Measurements from ENCODE around the gene PIP4P1. TPM values are rescaled to one million over a fixed set of nuclear protein-coding genes. Genes with fewer than 3 reads are reported as not detected.

The PIP4P1 gene
- total RNA-seq, 2 experiments from 2014 or later = 21.0 to 27.3 TPM

GRCh38 chr14:20428010-20428365 is 33.2 kb downstream of the PIP4P1 start:
- Mint-ChIP-seq H3K9me3 (no peaks in the 10 kb centered on the region), H3K27ac (peak overlapping the region; percentile 91), H3K27me3 (no peaks in the 10 kb centered on the region), H3K4me1 (ENCODE audit: low read depth) (peaks cover 42% of the 10 kb centered on the region), H3K36me3 (ENCODE audit: low read depth) (no peaks in the 10 kb centered on the region), H3K4me3 (peak overlapping the region; percentile 63)
- ATAC-seq = peak; percentile 36
- ChIA-PET POLR2A (interaction anchor here (1.0 to 3.0 kb wide), 7 partner anchors 14 to 182 kb away, joined by 3 to 23 read pairs (median 7); partner anchors contain the start of genes APEX1, OSGEP, PARP2 and TEP1), CTCF (interaction anchor here (0.6 to 1.0 kb wide), 2 partner anchors 12 to 101 kb away, joined by 3 to 4 read pairs; no protein-coding TSS in a partner anchor)
- DNase-seq = no peak
- intact Hi-C loops (cut with micrococcal nuclease) = no loop called here
- TF ChIP-seq, protein P1, sequence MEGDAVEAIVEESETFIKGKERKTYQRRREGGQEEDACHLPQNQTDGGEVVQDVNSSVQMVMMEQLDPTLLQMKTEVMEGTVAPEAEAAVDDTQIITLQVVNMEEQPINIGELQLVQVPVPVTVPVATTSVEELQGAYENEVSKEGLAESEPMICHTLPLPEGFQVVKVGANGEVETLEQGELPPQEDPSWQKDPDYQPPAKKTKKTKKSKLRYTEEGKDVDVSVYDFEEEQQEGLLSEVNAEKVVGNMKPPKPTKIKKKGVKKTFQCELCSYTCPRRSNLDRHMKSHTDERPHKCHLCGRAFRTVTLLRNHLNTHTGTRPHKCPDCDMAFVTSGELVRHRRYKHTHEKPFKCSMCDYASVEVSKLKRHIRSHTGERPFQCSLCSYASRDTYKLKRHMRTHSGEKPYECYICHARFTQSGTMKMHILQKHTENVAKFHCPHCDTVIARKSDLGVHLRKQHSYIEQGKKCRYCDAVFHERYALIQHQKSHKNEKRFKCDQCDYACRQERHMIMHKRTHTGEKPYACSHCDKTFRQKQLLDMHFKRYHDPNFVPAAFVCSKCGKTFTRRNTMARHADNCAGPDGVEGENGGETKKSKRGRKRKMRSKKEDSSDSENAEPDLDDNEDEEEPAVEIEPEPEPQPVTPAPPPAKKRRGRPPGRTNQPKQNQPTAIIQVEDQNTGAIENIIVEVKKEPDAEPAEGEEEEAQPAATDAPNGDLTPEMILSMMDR (IDR thresholded peaks at IDR 0.05) = no peak

GRCh38 chr14:20427231-20428009 is 33.8 kb downstream of the PIP4P1 start:
- peaks cover 42% of the 10 kb centered on the region for H3K4me1 Mint-ChIP-seq (ENCODE audit: low read depth)
- TF ChIP-seq, protein P1 (IDR thresholded peaks at IDR 0.05) = no peak
- POLR2A ChIA-PET = interaction anchor here (1.1 to 3.0 kb wide), 6 partner anchors 13 to 84 kb away, joined by 3 to 23 read pairs (median 10); partner anchors contain the start of genes APEX1, OSGEP, PARP2 and TEP1
- no peaks in the 10 kb centered on the region for H3K9me3 Mint-ChIP-seq
- H3K4me3 Mint-ChIP-seq = peak overlapping the region; percentile 63
- H3K27ac Mint-ChIP-seq = peak overlapping the region; percentile 91
- H3K36me3 Mint-ChIP-seq (ENCODE audit: low read depth) = no peaks in the 10 kb centered on the region
- DNase-seq (peak; percentile 26), ATAC-seq (peak; percentile 72)
- H3K27me3 Mint-ChIP-seq = no peaks in the 10 kb centered on the region
- CTCF ChIA-PET = interaction anchor here (0.6 kb wide), 1 partner anchor 12 kb away, joined by 3 read pairs; no protein-coding TSS in a partner anchor
- intact Hi-C loops (cut with micrococcal nuclease) = no loop called here

DNA sequence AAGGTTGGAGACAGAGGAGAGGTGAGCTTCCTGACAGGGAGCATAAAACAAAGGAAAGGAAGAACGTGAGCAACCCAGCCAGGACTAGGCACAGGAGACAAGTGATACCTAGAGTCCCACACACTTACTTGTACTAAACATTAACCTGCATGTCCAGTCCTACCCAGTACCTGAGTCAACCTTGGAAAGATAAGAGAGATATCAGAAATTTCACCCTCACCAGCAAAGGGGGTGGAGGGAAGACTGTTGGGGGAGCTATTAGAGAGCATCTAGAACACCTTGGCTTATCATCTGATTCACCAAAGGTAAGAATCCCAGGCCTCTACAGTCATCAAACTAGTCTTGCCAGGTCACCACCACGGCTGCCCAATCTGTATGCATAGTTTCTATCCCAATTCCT is 36.4 kb downstream of the PIP4P1 start:
- ChIA-PET POLR2A (interaction anchor here (1.9 to 2.9 kb wide), 2 partner anchors 10 to 30 kb away, joined by 6 to 14 read pairs; partner anchors contain the start of genes APEX1 and OSGEP), CTCF (interaction anchor here (0.7 to 4.9 kb wide), 3 partner anchors 8 to 98 kb away, joined by 3 to 42 read pairs (median 3); partner anchors contain the start of gene TEP1)
- no peak for ATAC-seq
- Mint-ChIP-seq H3K27me3 (no peaks in the 10 kb centered on the region), H3K4me3 (no peak overlapping the region), H3K9me3 (no peaks in the 10 kb centered on the region), H3K4me1 (ENCODE audit: low read depth) (peaks cover 39% of the 10 kb centered on the region), H3K27ac (no peak overlapping the region), H3K36me3 (ENCODE audit: low read depth) (no peaks in the 10 kb centered on the region)
- no peak for DNase-seq
- TF ChIP-seq, protein P1 (IDR thresholded peaks at IDR 0.05) = no peak
- intact Hi-C loops (cut with micrococcal nuclease) = no loop called here

DNA sequence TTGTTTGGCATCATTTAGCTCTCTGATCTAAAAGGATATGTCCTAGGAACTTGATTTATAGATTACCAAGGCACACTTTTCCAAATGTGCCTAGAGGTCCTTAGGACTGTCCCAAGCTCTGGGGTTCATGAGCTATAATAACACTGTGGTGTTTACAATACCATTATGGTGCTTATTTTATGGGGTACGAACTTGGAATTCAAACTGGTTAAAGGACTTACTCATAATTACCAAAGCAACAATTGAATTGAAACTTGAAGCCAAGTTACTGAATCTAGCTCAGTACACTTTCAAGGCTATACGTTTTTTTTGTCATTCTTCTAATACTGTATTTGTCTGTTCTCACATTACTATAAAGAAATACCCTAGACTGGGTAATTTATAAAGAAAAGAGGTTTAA is 38.3 kb downstream of the PIP4P1 start:
- H3K4me1 Mint-ChIP-seq (ENCODE audit: low read depth) = peaks cover 20% of the 10 kb centered on the region
- no peaks in the 10 kb centered on the region for H3K27me3 Mint-ChIP-seq
- CTCF ChIA-PET = interaction anchor here (0.9 to 4.9 kb wide), 2 partner anchors 8 to 79 kb away, joined by 3 to 42 read pairs; partner anchors contain the start of genes PARP2 and TEP1
- intact Hi-C loops (cut with micrococcal nuclease) = no loop called here
- H3K9me3 Mint-ChIP-seq = no peaks in the 10 kb centered on the region
- DNase-seq (no peak), ATAC-seq (no peak)
- H3K4me3 Mint-ChIP-seq = no peak overlapping the region
- POLR2A ChIA-PET = interaction anchor here (0.7 to 3.0 kb wide), 4 partner anchors 18 to 59 kb away, joined by 3 to 13 read pairs (median 5); partner anchors contain the start of genes APEX1 and PNP
- no peaks in the 10 kb centered on the region for H3K36me3 Mint-ChIP-seq (ENCODE audit: low read depth)
- H3K27ac Mint-ChIP-seq = no peak overlapping the region
- TF ChIP-seq, protein P1 (IDR thresholded peaks at IDR 0.05) = no peak

All from activated CD8-positive, alpha-beta T cell treated with anti-CD3 and anti-CD28 coated beads for 36 hours (primary cell).